GM18907 (cell line): Measurements from ENCODE around the gene PFDN1.

ENCODE experiments used
- ATAC-seq: cut with Tn5 transposase; IDR thresholded peaks from one replicate; pipeline ENCODE4 v1.9.1; 2021; ENCODE audit warnings: mild to moderate bottlenecking, moderate library complexity; ENCODE audit not compliant: unreplicated experiment

PFDN1 gene

GRCh38 chr5:140329739-140330481, 27.0 kb upstream of the PFDN1 start:
- ATAC-seq = no peak

GRCh38 chr5:140328036-140328764, 25.3 kb upstream of the PFDN1 start:
- no peak for ATAC-seq

DNA sequence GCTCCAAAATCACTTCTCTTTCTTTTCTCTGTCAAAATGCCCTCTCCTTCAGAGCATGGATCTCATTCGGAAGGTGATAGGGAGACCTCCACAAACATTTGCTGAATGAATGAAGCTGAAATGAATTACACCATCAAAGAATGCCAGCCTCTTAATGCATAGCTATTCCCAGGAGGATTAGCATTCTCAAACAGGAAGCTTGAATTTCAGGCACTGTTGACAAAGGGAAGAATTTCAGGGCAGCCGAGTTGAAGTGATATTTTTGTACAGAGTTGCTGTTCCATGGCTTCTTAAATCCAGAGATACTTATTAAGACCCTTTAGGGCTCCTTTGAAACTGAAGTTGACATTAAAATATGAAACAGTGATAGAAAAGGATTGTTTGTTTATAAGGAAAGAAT, 24.7 kb upstream of the PFDN1 start:
- ATAC-seq = no peak

- ATAC-seq = no peak
These were observed 22.6 kb upstream of the PFDN1 start for GRCh38 chr5:140325486-140325885.

DNA sequence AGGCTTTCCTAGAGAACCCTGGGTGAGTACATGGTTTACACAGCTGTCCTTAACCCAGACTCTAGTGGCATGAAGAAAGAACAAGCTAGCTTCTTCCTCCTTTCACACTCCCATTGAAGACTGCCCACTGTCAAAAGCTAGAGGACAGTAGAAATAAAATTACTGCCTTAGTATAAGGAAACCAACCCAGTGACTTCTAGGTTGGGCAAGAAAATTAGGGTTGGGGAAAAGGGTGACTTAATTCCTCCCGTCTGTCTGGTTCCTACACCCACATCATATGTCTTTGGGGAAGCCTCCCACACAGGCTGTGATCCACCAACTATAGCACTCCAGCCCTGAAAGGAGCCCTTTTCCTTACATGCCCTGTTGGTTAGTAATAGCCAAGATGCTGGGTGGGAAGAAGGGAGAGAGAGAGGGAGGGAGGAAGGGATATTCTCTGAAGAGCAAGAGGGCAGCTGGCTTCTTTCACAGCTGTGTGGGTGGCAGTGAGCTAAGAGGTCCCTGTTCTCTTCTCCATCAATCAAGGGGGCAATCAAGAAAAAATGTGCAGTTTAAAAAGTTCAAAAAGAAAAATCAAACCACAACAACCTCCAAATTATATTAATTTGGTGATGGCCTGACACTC, 21.8 kb upstream of the PFDN1 start:
- no peak for ATAC-seq

GRCh38 chr5:140324041-140324600, 21.2 kb upstream of the PFDN1 start:
- no peak for ATAC-seq

DNA sequence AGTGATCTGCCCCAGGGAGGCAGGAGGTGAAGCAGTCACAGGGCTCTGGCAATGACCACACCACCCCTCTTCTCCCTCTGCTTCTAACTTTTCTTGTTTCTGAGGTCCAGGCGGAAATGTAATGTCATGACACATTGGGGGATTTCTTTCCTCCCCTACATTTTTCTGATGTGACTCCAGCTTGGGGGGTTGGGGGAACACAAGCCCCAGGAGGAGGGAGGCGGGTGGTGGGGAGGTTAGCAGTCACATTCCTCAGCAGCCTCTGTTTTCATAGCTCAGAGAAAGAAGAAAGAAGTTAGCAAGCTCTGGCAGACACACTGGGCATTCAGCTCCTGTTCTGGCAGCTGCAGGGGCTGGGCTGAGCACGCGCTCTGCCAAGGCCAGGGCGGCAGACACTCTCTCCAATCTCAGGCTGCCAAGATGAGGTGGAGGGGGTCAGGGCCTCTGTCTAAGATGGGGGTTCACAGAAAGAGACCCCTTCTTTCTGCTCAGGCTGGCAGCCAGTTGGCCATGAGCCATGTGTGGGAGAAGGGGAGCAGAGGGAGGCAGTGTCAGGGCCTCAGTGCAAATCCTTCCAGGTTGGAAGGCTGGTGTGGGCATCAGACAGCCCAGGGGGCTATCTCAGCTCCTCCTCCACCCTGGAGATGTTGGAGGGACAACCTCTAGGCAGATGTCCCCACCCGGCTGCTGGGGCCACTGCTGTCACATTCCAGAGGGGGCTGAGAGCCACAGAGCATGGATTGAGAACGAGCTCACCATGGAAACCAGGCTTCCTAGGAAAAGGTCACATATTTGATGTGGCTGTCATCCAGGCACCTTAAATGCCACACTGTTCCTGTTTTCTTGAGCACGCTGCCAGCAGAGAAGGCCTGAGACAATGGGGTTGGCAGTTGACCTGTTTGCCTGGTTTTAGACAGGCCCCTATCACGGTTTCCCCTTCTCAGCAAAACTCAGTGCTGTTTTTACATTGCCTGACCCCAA, 20.1 kb upstream of the PFDN1 start:
- ATAC-seq = no peak

DNA sequence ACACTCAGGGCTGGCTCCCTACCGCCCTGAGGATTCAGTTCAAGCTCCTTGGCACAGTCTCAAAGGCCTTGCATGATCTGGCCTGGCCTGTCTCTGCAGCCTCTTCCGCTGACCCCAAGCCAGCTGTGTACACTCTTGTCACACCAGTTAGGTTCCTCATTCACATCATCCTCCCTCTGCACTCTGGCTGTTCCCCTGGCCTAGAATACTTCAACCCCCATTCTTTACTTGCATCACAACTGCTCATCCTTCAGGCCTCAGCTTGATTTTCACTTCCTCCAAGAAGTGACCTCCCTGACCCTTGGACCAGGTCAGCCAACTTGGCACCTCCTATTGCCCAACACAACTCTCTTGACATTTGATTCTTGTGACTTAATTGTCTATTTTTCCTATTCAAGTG, 18.9 kb upstream of the PFDN1 start:
- peak; percentile 63 for ATAC-seq

DNA sequence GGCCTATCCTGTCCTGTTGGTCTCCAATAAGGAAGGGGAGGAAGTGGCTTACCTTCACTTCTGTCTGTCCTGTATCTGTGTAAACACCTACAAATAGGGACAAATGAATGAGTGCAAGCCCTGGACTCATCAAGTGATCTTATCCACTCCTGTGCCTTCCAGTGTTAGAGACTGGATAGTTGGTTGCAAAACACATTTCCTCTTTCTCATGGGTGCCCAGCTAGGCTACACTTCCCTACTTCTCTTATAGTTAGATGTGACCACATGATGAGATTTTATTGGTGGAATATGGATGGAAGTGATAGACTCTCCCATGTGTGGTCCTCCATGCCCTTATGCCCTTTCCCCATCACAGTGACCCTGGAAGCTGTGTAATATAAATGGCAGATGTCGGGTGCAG, 16.9 kb upstream of the PFDN1 start:
- no peak for ATAC-seq

- ATAC-seq = no peak
These were observed 15.9 kb upstream of the PFDN1 start for GRCh38 chr5:140318792-140319191.

GRCh38 chr5:140317859-140318258, 15.0 kb upstream of the PFDN1 start:
- no peak for ATAC-seq

DNA sequence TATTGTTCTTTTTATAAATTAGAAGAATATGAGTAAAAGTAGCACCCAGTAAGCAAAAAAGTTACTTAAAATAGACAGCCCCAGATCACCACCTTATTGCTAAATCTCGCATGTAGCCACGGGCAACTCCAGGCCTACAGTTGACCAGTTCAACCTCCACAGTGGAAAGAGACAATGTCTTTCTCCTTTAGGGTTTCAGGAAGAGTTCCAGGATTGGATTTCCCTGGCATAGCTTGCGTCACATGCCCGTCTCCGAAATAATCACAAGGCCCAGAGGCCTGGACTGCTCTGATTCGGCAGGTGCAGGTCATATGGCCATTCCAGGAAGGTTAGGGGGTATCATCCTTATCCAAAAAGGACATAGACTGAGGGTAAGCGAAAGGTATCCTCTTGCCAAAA, 9.9 kb upstream of the PFDN1 start:
- ATAC-seq = no peak

- no peak for ATAC-seq
These were observed 9.3 kb upstream of the PFDN1 start for GRCh38 chr5:140312067-140312790.

DNA sequence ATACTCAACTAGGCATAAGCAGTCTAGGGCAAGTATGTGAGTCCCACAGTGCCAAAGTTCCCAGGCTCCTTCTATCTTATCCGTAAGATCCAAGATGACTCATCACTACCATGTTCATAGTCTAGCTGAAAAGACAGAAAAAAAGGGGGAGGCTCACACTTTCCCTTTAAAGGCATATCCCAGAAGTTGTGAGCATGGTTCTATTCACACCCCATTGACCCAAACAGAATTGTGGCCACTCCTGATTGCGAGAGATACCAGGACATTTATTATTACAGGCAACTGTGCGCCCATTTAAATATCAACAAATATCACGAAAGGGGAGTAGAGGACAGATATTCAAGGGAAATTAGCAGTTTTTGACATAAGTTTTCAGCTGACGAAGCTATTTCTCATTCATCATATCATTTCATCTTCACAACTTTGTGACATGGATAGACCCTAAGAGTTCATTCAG, 8.1 kb upstream of the PFDN1 start:
- ATAC-seq = no peak

DNA sequence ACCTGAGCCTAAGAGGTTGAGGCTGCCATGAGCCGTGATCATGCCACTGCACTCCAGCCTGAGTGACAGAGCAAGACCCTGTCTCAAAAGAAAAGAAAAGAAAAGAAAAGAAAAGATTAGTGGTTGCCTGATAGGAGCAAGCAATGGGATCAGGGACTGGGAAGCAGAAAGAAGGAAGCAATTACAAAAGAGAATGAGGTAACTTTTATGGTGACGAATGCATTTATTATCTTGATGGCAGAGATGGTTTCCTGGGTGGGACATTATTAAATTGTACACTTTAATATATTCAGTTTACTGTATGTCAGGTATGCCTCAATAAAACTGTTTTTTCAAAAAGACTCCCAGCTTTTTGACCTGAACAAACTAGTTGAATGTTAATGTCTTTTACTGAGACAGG, 7.5 kb upstream of the PFDN1 start:
- ATAC-seq = no peak

- ATAC-seq = no peak
These were observed 6.9 kb upstream of the PFDN1 start for GRCh38 chr5:140309706-140310249.

DNA sequence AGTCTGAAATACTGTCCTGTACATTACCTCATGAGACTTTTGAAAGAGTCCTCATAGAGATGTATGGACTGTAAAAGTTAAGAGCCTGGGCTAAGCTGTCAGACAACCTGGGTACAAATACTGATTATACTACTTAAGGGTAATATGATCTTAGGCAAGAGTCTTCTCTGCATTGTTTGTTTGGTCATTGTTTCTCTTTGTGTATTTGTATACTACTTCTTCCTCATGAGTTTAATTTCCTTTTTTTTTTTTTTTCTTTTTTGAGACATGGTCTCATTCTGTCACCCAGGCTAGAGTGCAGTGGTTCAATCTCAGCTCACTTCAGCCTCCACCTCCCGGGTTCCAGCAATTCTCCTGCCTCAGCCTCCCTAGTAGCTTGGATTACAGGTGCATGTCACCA, 2.6 kb upstream of the PFDN1 start:
- ATAC-seq = no peak

- ATAC-seq = no peak
These were observed 1.1 kb upstream of the PFDN1 start for GRCh38 chr5:140303966-140304365.

DNA sequence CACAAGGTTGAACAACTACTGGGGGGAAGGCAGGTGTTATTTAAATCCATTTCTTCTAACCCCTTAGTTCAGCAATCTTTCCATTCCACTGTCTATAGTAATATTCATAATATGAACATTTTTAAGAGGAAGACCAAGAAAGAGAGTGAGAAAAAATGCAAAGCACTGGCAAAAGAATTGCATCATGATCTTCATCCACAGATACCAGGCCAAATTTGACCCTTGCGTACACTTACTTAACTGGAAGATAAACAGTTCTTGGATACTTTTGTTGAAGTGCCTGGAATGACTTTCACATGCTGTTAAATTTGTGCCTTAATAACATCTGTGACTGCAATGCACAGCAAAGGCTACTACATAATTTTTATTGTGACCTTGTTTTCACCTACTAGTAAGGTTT, 1.8 kb downstream of the PFDN1 start:
- ATAC-seq = no peak

DNA sequence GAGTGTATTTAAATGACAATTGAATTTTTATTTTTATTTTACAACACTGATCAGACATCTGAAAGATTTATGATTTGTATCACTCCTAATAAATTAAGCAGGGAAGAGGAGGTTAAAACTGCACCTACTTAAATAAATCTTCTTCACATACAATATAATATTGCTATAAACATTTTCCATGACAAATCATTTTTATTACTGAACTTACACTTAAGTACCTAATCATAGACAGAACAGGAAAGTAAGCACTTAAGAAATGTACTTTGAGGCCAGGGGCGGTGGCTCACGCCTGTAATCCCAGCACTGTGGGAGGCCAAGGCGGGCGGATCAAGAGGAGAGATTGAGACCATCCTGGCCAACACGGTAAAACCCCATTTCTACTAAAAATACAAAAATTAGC, 3.8 kb downstream of the PFDN1 start:
- no peak for ATAC-seq
